Astrocyte of the spinal cord (primary cell): ENCODE measurements around the gene TNKS2.

ENCODE experiments used
- DNase-seq: peaks from one replicate; pipeline ENCODE4 v3.0.0; 2011; ENCODE audit warnings: low read depth, low spot score
- H3K4me3 ChIP-seq: 2 replicates; pipeline ENCODE4 v1.5.1; 2011; ENCODE audit warnings: low read depth, mild to moderate bottlenecking, low read length, moderate library complexity
- CTCF ChIP-seq: IDR thresholded peaks from 2 replicates; pipeline ENCODE4 v1.5.1; 2012; ENCODE audit warnings: low read depth, mild to moderate bottlenecking, low read length, inconsistent platforms
- in situ Hi-C: cut with HindIII; loops from 2 replicates; pipeline ENCODE4 v1.10.0; 2017; ENCODE audit warnings: low sequenced_read_pairs

The TNKS2 gene

GRCh38 chr10:91776266-91776665, 22.0 kb upstream of the TNKS2 start:
- TF ChIP-seq CTCF, result no peak
- in situ Hi-C loops, result no loop called here
- no peak overlapping the region for H3K4me3 ChIP-seq
- DNase-seq, result no peak

- in situ Hi-C loops, result no loop called here
- TF ChIP-seq CTCF, result no peak
- no peak overlapping the region for H3K4me3 ChIP-seq
- DNase-seq, result no peak
These were observed 19.7 kb upstream of the TNKS2 start for GRCh38 chr10:91778485-91778884.

- no peak for DNase-seq
- no peak for TF ChIP-seq CTCF
- no peak overlapping the region for H3K4me3 ChIP-seq
- in situ Hi-C loops, result no loop called here
These were observed 19.1 kb upstream of the TNKS2 start for GRCh38 chr10:91779011-91779605.

- in situ Hi-C loops, result no loop called here
- no peak for DNase-seq
- TF ChIP-seq CTCF, result no peak
- no peak overlapping the region for H3K4me3 ChIP-seq
These were observed 15.7 kb upstream of the TNKS2 start for GRCh38 chr10:91782539-91782938.

- no peak for TF ChIP-seq CTCF
- DNase-seq, result no peak
- in situ Hi-C loops, result no loop called here
- H3K4me3 ChIP-seq, result no peak overlapping the region
These were observed 12.4 kb upstream of the TNKS2 start for GRCh38 chr10:91785830-91786229.

GRCh38 chr10:91787258-91787657, 11.0 kb upstream of the TNKS2 start:
- H3K4me3 ChIP-seq, result no peak overlapping the region
- in situ Hi-C loops, result no loop called here
- TF ChIP-seq CTCF, result no peak
- no peak for DNase-seq

- DNase-seq, result no peak
- no peak for TF ChIP-seq CTCF
- in situ Hi-C loops, result no loop called here
- H3K4me3 ChIP-seq, result no peak overlapping the region
These were observed 10.4 kb upstream of the TNKS2 start for GRCh38 chr10:91787810-91788209.
